Endodermal cell (in vitro differentiated cells): ENCODE results near the gene ZNF394. TPM values are rescaled to one million over a fixed set of nuclear protein-coding genes. Genes with fewer than 3 reads are reported as not detected.
A peak's percentile ranks its signal among the peaks of the same experiment; 100 is the strongest.

Experiments
- DNase-seq: peaks from one replicate; pipeline ENCODE4 v3.0.0-alpha.2; 2017
- H3K27ac ChIP-seq: 2 replicates; pipeline ENCODE4 v1.5.1; 2013; ENCODE audit warnings: mild to moderate bottlenecking, low read depth, low read length, moderate library complexity
- H3K27me3 ChIP-seq: 2 replicates; pipeline ENCODE4 v1.6.1; 2013; ENCODE audit warnings: mild to moderate bottlenecking, low read length, moderate library complexity; ENCODE audit not compliant: insufficient read depth, control insufficient read depth, poor library complexity, severe bottlenecking
- H3K36me3 ChIP-seq: 2 replicates; pipeline ENCODE4 v1.7.0; 2013; ENCODE audit warnings: mild to moderate bottlenecking, low read length, moderate library complexity; ENCODE audit not compliant: control insufficient read depth, insufficient read depth
- H3K4me1 ChIP-seq: one replicate; pipeline ENCODE4 v1.7.0; 2013; ENCODE audit warnings: low read length; ENCODE audit not compliant: control insufficient read depth, insufficient read depth
- H3K4me3 ChIP-seq: 2 replicates; pipeline ENCODE4 v1.5.1; 2013; ENCODE audit warnings: mild to moderate bottlenecking, low read length, moderate library complexity
- H3K9ac ChIP-seq: 2 replicates; pipeline ENCODE4 v1.6.1; 2013; ENCODE audit warnings: mild to moderate bottlenecking, low read length, moderate library complexity; ENCODE audit not compliant: poor library complexity, severe bottlenecking; ENCODE audit errors: extremely low read depth
- H3K9me3 ChIP-seq: 2 replicates; pipeline ENCODE4 v1.6.1; 2013; ENCODE audit warnings: mild to moderate bottlenecking, low read length, moderate library complexity; ENCODE audit not compliant: control insufficient read depth
- H3K27ac Mint-ChIP-seq: 2 replicates; pipeline ENCODE4 v1.8.0; 2020; ENCODE audit warnings: mixed read lengths
- H3K27me3 Mint-ChIP-seq: 2 replicates; pipeline ENCODE4 v1.8.0; 2021; ENCODE audit warnings: mild to moderate bottlenecking, mixed read lengths; ENCODE audit not compliant: insufficient read depth
- H3K36me3 Mint-ChIP-seq: 2 replicates; pipeline ENCODE4 v1.8.0; 2020; ENCODE audit warnings: low read depth, mixed read lengths
- H3K4me1 Mint-ChIP-seq: 2 replicates; pipeline ENCODE4 v1.8.0; 2020; ENCODE audit warnings: mixed read lengths
- H3K4me3 Mint-ChIP-seq: 2 replicates; pipeline ENCODE4 v1.8.0; 2020; ENCODE audit warnings: mild to moderate bottlenecking, moderate library complexity, mixed read lengths
- H3K9me3 Mint-ChIP-seq: 2 replicates; pipeline ENCODE4 v1.8.0; 2020; ENCODE audit warnings: mild to moderate bottlenecking, mixed read lengths
- WGBS, 2 experiments: methylation state at CpG; one replicate each; pipeline versions ENCODE4 v1.1.5 to v1.1.7; 2013; ENCODE audit warnings: missing lambda C conversion rate in 2 of 2, mixed read lengths in 1 of 2; ENCODE audit not compliant: insufficient coverage in 1 of 2, insufficient read length in 1 of 2; 5-methylcytosine and 5-hydroxymethylcytosine counted together
- total RNA-seq, 2 donors: library from RNA; stranded (reverse); fragmentation: NEBNext Ultra II Directional in 1 of 2; extraction: Animal tissue kit (Norgen Biotek cat#: 25700) in 1 of 2; gene quantifications; 2 replicates in 1 of 2; 3 replicates in 1 of 2; pipeline ENCODE4 v1.2.1, GENCODE V29; 2021
- TF ChIP-seq, protein P1 (sequence below): fragments of 200-600 bp; sonication (generic); conservative IDR thresholded peaks from 2 replicates; pipeline ENCODE4 v1.5.0; 2021; ENCODE audit warnings: antibody characterized with exemption, mild to moderate bottlenecking

Gene ZNF394
- total RNA-seq, 2 donors from 2014 or later, result 21.0 to 22.0 TPM

- Histone ChIP-seq H3K27me3 (no peaks in the 10 kb centered on the region), H3K27ac (no peak overlapping the region), H3K4me1 (no peaks in the 10 kb centered on the region), H3K4me3 (no peak overlapping the region), H3K9ac (no peak overlapping the region), H3K36me3 (peaks cover 89% of the 10 kb centered on the region), H3K9me3 (no peaks in the 10 kb centered on the region)
- WGBS, 2 experiments, result 90 to 97% methylated on average over 9 to 10 of the region's 10 CpGs
- TF ChIP-seq, protein P1, sequence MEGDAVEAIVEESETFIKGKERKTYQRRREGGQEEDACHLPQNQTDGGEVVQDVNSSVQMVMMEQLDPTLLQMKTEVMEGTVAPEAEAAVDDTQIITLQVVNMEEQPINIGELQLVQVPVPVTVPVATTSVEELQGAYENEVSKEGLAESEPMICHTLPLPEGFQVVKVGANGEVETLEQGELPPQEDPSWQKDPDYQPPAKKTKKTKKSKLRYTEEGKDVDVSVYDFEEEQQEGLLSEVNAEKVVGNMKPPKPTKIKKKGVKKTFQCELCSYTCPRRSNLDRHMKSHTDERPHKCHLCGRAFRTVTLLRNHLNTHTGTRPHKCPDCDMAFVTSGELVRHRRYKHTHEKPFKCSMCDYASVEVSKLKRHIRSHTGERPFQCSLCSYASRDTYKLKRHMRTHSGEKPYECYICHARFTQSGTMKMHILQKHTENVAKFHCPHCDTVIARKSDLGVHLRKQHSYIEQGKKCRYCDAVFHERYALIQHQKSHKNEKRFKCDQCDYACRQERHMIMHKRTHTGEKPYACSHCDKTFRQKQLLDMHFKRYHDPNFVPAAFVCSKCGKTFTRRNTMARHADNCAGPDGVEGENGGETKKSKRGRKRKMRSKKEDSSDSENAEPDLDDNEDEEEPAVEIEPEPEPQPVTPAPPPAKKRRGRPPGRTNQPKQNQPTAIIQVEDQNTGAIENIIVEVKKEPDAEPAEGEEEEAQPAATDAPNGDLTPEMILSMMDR, result no peak
- H3K27me3 Mint-ChIP-seq, result no peaks in the 10 kb centered on the region
- DNase-seq, result no peak
- no peak overlapping the region for H3K27ac Mint-ChIP-seq
- peaks cover 78% of the 10 kb centered on the region for H3K36me3 Mint-ChIP-seq
- no peaks in the 10 kb centered on the region for H3K9me3 Mint-ChIP-seq
- H3K4me1 Mint-ChIP-seq, result no peaks in the 10 kb centered on the region
- no peak overlapping the region for H3K4me3 Mint-ChIP-seq
Observed at GRCh38 chr7:99448855-99449254, 51.2 kb downstream of the ZNF394 start.

DNA sequence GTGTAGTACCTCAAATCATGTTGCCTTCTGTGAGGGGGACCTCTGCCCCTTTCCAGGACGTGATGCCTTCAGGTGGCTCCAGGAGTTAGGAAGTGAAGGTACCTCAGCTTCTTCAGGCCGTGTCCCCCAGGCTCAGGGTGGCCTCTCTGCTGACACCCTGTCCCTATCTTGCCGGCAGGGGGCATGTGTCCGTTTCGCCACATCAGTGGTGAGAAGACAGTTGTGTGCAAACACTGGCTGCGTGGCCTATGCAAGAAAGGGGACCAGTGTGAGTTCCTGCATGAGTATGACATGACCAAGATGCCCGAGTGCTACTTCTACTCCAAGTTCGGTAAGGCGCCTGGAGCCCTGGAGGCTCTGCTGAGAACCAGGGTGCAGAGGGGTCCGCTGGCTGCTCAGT is 52.1 kb downstream of the ZNF394 start:
- H3K9ac ChIP-seq, result no peak overlapping the region
- H3K36me3 ChIP-seq, result peaks cover 89% of the 10 kb centered on the region
- no peaks in the 10 kb centered on the region for H3K9me3 ChIP-seq
- no peaks in the 10 kb centered on the region for H3K27me3 Mint-ChIP-seq
- H3K27ac ChIP-seq, result no peak overlapping the region
- no peaks in the 10 kb centered on the region for H3K27me3 ChIP-seq
- peaks cover 78% of the 10 kb centered on the region for H3K36me3 Mint-ChIP-seq
- DNase-seq, result peak; percentile 69
- H3K4me3 ChIP-seq, result no peak overlapping the region
- H3K4me1 ChIP-seq, result no peaks in the 10 kb centered on the region
- H3K27ac Mint-ChIP-seq, result no peak overlapping the region
- H3K9me3 Mint-ChIP-seq, result no peaks in the 10 kb centered on the region
- TF ChIP-seq, protein P1, result peak; percentile 51
- H3K4me1 Mint-ChIP-seq, result no peaks in the 10 kb centered on the region
- 91 to 96% methylated on average over 9 to 10 of the region's 10 CpGs for WGBS, 2 experiments
- no peak overlapping the region for H3K4me3 Mint-ChIP-seq

- H3K36me3 ChIP-seq, result peaks cover 87% of the 10 kb centered on the region
- H3K27me3 ChIP-seq, result no peaks in the 10 kb centered on the region
- TF ChIP-seq, protein P1, result no peak
- H3K9ac ChIP-seq, result no peak overlapping the region
- H3K4me1 ChIP-seq, result no peaks in the 10 kb centered on the region
- no peaks in the 10 kb centered on the region for H3K9me3 ChIP-seq
- H3K4me3 ChIP-seq, result no peak overlapping the region
- no peak overlapping the region for H3K4me3 Mint-ChIP-seq
- no peak for DNase-seq
- 96 to 100% methylated on average over 4 of the region's 4 CpGs for WGBS, 2 experiments
- H3K27ac Mint-ChIP-seq, result no peak overlapping the region
- H3K27me3 Mint-ChIP-seq, result no peaks in the 10 kb centered on the region
- H3K27ac ChIP-seq, result no peak overlapping the region
- H3K4me1 Mint-ChIP-seq, result peaks cover 2% of the 10 kb centered on the region
- H3K36me3 Mint-ChIP-seq, result peaks cover 72% of the 10 kb centered on the region
- no peaks in the 10 kb centered on the region for H3K9me3 Mint-ChIP-seq
Observed at GRCh38 chr7:99446096-99446495, 54.0 kb downstream of the ZNF394 start.

Other genes with a start within 250 kb of the ZNF394 start
- gene MYH16, start 227.4 kb downstream of the ZNF394 start, total RNA-seq, result not detected
- 100 to 1,000 TPM; 150 to 154 TPM for gene ARPC1A, start 174.4 kb downstream of the ZNF394 start, total RNA-seq
- 10 to 100 TPM; 53.3 to 73.9 TPM for gene ARPC1B, start 125.6 kb downstream of the ZNF394 start, total RNA-seq
- 100 to 1,000 TPM; 147 to 165 TPM for gene PDAP1, start 91.7 kb downstream of the ZNF394 start, total RNA-seq
- gene BUD31, start 91.3 kb downstream of the ZNF394 start, total RNA-seq, result 100 to 1,000 TPM; 102 to 117 TPM
- gene PTCD1, start 61.5 kb downstream of the ZNF394 start, total RNA-seq, result 10 to 100 TPM; 11.9 to 12.5 TPM
- 100 to 1,000 TPM in 1 of 2 donors, 10 to 100 TPM in 1; 87.3 to 126 TPM for gene CPSF4, start 61.3 kb downstream of the ZNF394 start, total RNA-seq
- 100 to 1,000 TPM; 455 to 472 TPM for gene ATP5MF, start 34.1 kb downstream of the ZNF394 start, total RNA-seq
- 10 to 100 TPM; 13.7 to 16.5 TPM for gene ZNF789, start 27.4 kb downstream of the ZNF394 start, total RNA-seq
- gene ZKSCAN5, start 4.4 kb upstream of the ZNF394 start, total RNA-seq, result 10 to 100 TPM; 14.9 to 18.2 TPM
- gene FAM200A, start 51.8 kb upstream of the ZNF394 start, total RNA-seq, result 1 to 10 TPM; 7.7 to 8.3 TPM
- 10 to 100 TPM; 57.0 to 58.2 TPM for gene ZNF655, start 58.4 kb upstream of the ZNF394 start, total RNA-seq
- gene TMEM225B, start 98.0 kb upstream of the ZNF394 start, total RNA-seq, result 1 to 10 TPM in 1 of 2 donors, under 1 TPM in 1; 0.26 to 3.2 TPM
- gene ZSCAN25, start 116.7 kb upstream of the ZNF394 start, total RNA-seq, result 10 to 100 TPM; 22.2 to 23.1 TPM
- gene CYP3A5, start 179.7 kb upstream of the ZNF394 start, total RNA-seq, result under 1 TPM; 0.38 to 0.42 TPM
- not detected for gene CYP3A7, start 234.9 kb upstream of the ZNF394 start, total RNA-seq